ENCODE measurements around the gene SPTBN4. TPM values are rescaled to one million over a fixed set of nuclear protein-coding genes. Genes with fewer than 3 reads are reported as not detected.
"Not testable (repeated sequence)": the region's sequence is repeated elsewhere in the genome, so short reads cannot be mapped to it uniquely, and the experiment has no call there.

Gene SPTBN4
- 0.20 and 0.28 TPM in 2 replicates for total RNA-seq

DNA sequence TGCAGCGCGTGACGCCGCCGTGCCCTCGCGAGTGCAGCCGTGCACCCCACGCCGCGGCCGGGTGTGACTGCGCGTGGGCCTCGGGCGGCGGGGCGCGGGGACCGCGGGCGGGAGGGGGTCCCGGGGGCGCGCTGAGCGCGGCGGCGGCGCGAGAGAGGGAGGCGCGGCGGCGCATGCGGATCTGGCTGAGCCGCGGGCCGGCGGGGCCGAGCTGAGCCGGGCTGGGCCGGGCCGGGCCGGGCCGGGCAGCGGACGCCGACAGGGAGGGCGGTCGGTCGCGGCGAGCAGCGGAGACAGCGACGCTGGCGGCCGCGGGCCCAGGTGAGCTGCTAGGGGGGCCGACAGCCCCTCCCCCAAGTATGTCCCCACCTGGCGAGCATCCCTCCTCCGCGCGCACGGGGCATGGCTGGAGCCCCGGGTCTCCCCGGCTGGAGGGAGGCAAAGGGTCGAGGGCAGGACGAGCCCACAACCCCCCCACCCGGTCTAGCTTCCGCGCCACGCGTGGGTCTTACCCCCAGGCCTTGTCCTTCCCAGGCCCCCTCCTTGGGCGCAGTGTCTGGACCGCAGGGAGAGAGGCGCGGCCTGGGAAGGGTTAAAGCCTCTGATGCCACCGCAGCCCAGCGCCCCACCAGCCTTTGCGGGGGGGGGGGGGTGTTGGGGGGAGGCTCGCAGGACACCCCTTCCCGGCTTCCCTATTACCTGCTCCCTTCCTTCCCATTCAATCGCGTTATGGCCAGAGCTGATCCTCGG is at the start of gene SPTBN4:
Gene SPTBN4, plus strand, starts transcription at position 17 of the 750 bp plus-strand sequence. CDS start 5,621 bp downstream, outside the sequence.
- no peak for DNase-seq (ENCODE audit: low read depth, low spot score)

DNA sequence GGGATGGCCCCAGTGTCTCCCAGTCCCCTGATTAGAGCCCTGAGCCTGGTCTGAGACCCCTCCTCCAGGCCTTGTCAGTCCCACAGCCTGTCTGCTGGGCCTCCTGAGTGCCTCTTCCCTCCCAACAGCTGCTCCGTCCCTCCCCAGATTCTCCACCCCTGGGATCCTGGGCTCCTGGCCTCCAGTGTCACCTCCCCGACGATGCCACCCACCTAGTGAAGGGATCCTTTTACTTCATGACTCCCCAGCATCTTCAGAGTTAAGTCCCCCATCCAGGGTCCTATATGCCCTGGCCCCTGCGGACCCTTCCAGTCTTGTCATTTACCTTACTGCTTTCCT is 49.2 kb upstream of the SPTBN4 start:
- no peak for DNase-seq (ENCODE audit: low read depth, low spot score)

DNA sequence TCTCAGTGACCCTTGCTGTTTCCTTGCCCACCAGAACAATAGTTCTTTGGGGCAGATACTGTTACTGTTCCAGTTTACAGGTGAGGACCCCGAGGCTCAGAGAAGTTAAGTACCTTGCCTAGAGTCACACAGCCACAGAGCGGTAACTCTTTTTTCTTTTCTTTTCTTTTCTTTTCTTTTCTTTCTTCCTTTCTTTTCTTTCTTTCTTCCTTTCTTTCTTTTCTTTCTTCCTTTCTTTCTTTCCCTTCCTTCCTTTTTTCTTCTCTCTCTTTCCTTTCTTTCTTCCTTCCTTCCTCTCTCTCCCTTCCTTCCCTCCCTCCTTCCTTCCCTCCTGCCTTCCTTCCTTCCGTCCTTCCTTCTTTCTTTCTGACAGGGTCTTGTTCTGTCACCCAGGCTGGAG is 48.8 kb upstream of the SPTBN4 start:
- DNase-seq (ENCODE audit: low read depth, low spot score) = no peak

DNA sequence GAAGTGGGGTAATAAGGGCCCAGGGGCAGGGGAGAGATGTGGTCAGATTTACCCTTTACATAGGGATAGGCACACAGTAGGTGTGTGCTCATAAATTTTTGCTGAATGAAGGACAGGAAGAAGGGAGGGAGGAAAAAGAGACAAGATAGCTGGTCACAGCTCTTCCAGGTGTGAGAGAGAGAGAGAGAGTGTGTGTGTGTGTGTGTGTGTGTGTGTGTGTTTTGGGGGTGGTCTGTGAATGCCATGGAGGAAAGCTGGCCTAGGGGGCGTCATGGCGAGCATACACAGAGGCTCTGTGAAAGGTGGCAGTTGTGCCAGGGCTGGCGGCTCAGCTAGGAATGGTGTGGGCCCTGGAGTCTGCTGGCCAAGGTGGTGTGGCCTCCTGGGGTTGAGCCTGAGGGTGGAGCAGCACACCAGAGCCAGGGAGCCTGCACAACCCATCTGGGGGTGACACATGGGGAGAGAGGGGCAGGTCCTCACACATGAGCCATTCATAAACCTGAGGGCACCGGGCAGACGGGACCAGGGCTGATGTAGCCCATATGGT is 47.7 kb upstream of the SPTBN4 start:
- DNase-seq (ENCODE audit: low read depth, low spot score) = no peak

DNA sequence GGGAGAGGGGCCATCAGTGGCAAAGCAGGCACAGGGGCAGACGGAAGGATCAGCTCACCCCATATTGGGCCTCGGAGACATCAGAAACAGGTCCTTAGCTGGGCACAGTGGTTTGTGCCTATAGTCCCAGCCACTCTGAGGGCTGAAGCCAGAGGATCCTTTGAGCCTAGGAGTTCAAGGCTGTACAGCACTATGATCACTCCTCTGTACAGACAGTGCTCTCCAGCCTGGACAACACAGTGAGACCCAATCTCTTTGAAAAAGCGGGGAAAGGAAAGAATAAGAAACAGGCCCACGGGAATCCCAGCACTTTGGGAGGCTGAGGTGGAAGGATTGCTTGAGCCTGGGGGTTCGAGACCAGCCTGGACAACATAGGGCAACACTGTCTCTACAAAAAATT is 47.0 kb upstream of the SPTBN4 start:
- DNase-seq (ENCODE audit: low read depth, low spot score) = no peak

DNA sequence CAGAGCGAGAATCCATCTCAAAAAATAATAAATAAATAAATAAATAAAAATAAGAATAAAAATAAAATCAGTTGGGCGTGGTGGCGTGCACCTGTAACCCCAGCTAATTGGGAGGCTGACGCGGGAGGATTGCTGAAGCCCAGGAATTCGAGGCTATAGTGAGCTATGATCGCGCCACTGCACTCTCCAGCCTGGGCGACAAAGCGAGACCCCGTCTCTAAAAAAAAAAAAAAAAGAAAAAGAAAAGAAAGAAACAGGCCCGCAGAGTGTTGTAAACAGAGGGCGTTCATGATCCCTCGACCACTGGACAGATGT is 46.4 kb upstream of the SPTBN4 start:
- DNase-seq (ENCODE audit: low read depth, low spot score) = no peak

DNA sequence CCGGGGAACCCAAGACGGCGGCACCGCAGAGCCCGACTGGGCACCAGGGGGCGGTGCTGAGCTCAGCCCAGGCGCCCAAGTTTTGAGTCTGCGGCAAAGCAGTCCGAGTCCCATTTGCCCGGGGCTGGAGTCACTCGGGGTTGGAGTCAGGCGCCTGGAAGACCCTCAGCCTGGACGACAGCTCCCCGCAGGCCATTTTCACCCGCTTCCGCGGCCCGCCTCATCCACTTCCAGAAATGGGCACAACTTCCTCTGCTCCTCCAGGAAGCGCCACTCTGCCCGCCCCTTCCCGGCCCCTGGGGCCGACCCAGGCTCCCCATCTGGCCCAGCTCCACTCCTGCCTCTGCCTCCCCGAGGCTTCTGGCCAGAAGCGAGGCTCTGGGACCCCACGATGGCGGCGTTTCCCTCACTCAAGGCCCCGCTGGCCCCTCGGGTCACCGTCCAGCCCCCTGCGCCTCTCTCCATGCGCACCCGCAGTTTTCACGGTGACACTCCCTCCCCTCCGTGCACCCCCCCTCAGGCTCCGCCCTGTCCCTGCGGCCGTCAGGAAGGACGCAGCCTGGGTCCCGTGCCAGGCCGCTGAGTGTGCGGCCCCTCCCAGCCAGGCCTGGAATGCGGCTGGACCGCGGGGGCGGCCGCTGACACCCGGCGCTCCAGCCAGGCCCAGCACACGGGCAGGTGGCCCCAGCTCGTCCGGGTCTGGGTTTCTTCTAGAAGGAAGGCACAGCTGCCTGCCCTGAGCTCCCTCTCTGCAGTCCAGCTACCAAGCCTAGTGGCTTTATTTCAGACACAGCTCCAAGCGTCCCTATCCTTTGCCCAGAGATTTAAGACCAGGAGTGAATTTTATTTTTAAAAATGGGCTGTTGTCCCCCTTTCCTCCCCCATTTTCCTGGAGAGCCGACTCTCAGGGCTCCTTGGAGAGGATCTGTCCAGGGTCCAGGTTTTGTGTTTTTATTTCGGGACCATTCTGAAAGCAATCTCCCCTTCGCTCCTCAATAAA is 45.7 kb upstream of the SPTBN4 start:
- peak; percentile 75 for DNase-seq (ENCODE audit: low read depth, low spot score)

DNA sequence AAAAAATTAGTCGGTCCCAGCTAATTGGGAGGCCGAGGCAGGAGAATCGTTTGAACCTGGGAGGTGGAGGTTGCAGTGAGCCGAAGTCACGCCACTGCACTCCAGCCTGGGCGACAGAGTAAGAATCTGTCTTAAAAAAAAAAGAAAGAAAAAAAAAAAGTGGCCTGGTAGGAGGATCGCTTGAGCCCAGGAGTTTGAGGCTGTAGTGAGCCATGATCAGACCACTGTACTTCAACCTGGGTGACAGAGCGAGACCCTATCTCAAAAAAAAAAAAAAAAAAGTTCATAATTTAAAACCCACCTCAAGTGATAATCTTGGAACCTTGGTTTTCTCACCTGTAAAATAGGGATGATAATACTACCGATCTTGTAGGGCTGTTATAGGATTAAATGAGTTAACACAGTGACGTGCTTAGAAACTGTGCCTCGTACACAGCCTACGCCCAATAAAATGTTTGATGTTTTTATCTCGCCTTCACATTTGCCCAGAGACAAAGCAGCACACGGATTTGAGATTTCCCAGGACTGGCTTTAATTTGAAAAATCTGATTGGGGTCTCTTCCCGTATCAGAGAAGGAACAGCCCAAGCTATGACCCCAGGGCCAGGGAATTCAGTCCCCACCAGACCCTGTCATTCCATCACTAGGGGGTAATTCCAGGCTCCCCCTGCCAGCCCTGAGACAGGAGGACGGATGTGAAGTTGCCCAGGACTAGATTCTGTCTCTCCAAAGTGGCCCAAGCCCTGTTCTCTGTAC is 44.6 kb upstream of the SPTBN4 start:
- DNase-seq (ENCODE audit: low read depth, low spot score) = no peak

DNA sequence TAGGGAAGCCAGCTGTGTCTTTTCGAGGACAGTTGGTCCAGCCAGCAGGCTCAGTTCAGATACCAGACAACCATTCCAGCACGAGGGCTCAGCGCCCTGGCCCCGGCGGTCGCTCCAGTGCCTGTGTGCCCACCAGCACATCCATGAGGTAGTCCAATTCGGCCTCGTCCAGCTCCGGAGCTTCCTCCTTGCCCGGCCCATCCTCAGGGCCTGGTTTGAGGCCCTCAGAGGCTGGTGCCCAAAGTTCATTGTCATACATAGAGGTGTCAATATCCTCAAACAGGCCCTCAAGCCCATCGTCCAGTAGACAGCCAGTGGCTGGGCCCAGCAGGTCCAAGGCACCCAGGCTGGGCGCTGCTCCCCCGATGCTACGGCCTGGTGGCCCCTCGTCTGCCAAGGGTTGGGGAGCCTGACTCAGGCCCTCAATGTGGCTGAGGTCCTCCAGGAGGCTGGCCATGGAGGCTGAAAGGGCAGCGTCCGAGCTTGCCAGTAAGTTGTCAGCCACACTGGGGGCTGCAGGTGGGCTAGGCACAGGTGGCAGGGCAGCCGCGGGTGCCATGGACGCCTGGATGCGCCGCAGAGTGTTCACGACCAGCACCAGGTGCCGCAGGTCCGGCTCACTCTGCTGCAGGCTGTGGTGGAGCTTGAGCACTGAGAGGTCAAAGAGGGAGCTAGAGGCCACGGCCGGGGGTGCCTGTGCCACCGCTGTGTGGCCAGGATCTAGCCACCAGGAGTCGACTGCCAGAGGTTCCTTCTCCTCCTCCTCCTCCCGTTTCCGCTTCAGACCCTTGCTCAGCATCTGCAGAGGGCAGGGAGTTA is 43.8 kb upstream of the SPTBN4 start:
- DNase-seq (ENCODE audit: low read depth, low spot score) = no peak

DNA sequence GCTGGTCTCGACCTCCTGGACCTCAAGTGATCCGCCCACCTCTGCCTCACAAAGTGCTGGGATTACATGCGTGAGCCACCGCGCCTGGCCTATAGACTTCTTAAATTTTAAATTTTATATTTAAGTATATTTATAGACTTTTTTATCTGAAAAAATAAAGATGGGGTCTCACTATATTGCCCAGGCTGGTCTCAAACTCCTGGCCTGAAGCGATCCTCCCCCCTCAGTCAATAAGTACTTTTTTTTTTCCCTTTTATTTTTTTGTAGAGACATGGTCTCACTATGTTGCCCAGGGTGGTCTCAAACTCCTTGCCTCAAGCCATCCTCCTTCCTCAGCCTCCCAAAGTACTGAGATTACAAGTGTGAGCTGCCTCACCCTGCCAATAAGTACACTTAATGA is 42.9 kb upstream of the SPTBN4 start:
- DNase-seq (ENCODE audit: low read depth, low spot score) = no peak

DNA sequence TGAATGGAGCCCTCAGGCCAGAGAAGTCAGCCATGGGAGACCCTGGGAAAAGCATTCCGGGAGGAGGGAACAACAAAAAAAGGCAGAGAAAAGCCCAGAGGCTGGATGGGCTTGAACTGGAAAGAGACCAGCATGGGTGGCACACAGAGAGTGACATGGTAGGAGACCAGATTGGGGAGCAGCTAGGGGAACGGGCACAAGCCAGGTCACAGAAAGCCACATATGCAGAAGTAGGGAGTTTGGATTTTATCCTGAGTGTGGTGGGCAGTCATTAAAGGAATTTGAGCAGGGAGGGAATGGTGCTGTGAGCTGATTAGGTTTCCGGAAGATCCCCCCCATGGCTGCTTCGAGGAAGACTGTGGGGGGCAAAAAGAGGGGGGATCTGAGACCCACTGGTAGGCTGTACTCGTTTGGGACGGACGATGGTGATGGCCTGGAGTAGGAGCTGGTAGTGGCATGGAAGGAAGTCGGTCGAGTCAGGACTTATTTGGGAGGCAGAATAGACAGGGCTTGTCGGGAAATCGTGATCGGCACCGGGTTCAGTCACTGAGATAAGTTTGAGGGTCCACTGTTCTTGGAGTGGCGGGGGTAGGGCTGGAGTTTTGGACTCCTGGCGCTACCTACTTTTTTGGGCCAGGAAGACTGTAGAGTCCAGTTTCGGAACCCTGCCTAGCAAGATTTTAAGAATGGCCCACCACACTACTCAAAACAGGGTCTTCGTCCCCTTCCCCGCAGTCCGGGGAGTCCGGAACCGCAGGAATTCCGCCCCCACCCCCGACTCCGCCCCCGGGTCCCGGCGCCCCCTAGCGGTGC is 42.0 kb upstream of the SPTBN4 start:
- no peak for DNase-seq (ENCODE audit: low read depth, low spot score)

DNA sequence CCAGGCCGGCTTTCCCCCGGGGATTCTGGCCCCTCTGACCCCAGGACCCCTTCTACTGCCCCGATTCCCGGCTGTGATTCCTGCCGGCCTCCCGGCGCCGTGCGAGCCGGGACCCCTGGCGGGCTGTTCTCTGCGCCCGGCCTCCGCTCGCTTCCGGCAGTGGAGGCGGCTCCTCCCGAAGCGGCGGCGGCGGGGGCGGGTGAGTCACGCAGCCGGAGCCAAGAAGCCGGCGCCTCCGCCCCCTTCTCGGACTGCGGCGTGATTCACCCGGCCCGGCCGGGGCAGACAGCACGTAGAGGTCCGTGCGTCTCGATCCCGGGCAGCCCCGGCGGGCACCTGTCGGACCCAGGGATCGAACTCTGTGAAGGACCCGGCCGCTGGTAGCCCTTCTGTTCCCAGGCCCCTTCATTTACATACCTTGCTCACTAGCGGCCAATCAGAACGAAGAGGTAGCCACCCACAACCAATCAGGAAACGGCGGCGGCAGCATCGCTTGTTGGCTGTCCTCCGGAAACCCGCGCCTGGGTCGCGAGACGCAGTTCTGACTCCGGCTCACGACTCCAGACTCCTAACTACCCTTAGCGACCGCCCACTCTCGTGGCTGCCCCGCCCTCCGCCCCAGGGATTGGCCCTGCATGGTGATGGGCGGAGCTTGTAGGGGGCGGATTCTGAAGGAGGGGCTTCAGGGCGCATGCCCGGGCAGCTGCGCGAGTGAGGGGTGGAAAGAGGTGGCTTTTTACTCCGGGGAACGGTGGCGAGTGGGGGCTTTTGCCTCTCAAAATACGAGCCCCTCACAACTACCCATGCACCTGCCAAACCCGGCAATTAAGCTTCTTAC is 41.1 kb upstream of the SPTBN4 start, which contains the start of gene SERTAD1:
Gene SERTAD1, minus strand, starts transcription at position 543 of the 838 bp plus-strand sequence. CDS start 2,446 bp downstream, outside the sequence.
- peak; percentile 98 for DNase-seq (ENCODE audit: low read depth, low spot score)

DNA sequence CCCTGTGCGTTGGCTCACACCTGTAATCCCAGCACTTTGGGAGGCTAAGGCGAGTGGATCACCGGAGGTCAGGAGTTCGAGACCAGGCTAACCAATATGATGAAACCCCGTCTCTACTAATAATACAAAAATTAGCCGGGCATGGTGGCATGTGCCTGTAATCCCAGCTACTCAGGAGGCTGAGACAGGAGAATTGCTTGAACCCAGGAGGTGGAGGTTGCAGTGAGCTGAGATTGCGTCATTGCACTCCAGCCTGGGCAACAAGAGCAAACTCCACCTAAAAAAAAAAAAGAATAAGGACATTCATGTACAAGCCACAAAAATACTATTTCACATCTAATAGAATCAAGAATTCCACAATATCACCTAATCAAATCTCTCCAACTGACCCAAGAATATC is 38.6 kb upstream of the SPTBN4 start:
- DNase-seq (ENCODE audit: low read depth, low spot score) = not testable (repeated sequence)

DNA sequence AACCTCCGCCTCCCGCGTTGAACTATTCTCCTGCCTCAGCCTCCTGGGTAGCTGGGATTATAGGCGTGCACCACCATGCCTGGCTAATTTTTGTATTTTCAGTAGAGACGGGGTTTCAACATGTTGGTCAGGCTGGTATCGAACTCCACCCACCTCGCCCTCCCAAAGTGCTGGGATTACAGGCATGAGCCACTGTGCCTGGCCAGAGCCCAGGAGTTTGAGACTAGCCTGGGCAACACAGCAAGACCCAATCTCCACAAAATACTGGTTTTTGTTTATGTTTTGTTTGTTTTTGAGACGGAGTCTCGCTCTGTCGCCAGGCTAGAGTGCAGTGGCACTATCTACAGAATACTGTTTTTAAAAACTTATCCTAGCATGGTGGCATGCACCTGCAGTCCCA is 36.6 kb upstream of the SPTBN4 start:
- DNase-seq (ENCODE audit: low read depth, low spot score) = not testable (repeated sequence)

DNA sequence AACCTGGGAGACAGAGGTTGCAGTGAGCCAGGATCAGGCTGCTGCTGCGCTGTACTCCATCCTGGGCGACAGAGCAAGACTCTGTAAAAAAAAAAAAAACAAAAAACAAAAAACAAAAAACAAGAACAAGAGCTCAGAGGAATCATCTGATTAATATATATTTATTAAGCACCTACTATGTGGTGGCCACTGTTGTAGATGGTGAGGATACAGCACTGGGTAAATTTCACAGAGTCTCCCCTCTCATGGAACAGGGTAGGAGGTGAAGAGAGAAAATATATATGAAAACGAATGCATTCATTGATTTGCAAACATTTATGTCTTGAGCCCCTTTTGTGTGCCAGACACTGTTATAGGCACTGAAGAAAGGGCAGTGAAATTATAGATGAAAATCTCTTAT is 35.1 kb upstream of the SPTBN4 start:
- DNase-seq (ENCODE audit: low read depth, low spot score) = no peak

DNA sequence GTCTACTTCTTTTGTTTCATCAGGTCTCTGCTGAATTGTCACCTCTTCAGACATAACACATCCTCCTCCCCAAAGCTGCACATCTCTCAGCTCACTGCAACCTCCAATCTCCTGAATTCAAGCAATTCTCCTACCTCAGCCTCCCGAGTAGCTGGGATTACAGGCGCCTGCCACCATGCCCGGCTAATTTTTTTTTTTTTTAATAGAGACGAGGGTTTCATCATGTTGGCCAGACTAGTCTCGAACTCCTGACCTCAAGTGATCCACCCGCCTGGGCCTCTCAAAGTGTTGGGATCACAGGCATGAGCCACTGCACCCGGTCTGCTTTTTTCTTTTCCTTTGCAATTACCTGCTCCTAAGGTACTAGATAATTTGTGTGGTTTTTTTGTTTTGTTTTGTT is 34.0 kb upstream of the SPTBN4 start:
- not testable (repeated sequence) for DNase-seq (ENCODE audit: low read depth, low spot score)

DNA sequence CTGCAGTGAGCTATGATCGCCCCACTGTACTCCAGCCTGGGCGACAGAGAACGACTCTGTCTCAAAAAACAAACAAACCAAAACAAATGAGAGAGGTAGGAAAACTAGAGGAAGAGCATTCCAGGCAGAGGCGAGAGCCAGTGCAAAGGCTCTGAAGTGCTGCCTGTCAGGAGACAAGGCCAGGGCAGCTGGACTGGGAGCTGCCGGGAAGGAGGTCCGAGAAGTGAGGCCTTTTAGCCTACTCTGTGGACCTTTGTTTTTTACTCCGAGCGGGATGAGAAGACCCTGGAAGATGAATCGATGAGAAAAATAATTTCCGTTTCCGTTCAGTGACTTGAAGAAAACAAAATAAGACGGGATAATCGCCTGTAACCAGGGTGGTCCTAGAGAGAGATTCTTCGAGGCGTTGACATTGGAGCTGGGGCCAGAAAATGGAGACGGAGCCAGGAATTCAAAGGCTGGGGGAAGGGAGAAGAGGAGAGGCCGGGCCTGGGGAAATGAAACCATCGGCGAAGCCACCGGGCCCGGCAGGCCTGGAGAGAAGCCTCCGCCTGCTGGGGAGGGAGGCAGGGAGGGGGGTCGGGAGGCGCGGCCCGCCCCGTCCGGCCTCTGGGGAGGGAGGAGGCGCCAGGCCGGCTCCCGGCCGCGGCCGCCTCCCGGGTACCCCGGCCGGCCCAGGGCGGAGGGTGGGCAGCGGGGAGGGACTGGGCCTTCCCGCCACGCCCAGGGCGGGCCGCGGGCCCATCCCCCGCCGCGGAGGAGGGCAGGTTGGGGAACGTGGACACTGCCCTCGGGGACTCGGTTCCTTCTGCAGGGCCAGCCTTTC is 33.2 kb upstream of the SPTBN4 start:
- peak; percentile 67 for DNase-seq (ENCODE audit: low read depth, low spot score)

DNA sequence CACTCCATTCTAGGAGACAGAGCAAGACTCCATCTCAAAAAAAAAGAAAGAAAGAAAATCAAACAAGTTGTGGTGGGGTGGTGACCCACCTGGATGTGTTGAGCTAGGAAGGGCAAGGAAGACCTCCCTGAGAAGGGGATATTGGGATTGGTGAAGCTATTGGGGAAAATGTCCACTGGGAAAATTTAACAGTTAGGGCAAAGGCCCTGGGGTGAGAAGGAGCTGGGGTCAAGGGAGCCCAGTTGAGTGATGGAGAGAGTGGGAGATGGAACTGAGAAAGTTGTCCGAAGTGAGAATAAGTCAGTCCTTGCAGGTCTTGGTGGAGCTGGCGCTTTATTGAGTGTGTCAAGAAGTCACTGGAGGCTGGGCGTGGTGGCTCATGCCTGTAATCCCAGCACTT is 28.5 kb upstream of the SPTBN4 start:
- no peak for DNase-seq (ENCODE audit: low read depth, low spot score)
